Activated CD4-positive, alpha-beta T cell treated with anti-CD3 and anti-CD28 coated beads for 36 hours (primary cell): ENCODE results near the gene MED16. TPM values are rescaled to one million over a fixed set of nuclear protein-coding genes. Genes with fewer than 3 reads are reported as not detected.
"Not testable (repeated sequence)": the region's sequence is repeated elsewhere in the genome, so short reads cannot be mapped to it uniquely, and the experiment has no call there.

Source experiments
- ATAC-seq: fragments of 200-7000 bp; cut with Tn5 transposase; one replicate; pipeline ENCODE4 v1.10.0; 2021; ENCODE audit warnings: mild to moderate bottlenecking, moderate library complexity
- CTCF ChIA-PET: fragments of 350-600 bp; sonication (Branson Sonifier 250); formaldehyde crosslinking; loops from one replicate; lab custom pipeline; 2021; ENCODE audit warnings: antibody characterized with exemption; lab: Charles Lee
- POLR2A ChIA-PET: fragments of 350-600 bp; sonication (Branson Sonifier 250); formaldehyde crosslinking; loops from one replicate; lab custom pipeline; 2021; ENCODE audit warnings: antibody characterized with exemption, inconsistent platforms; lab: Charles Lee
- DNase-seq: peaks from one replicate; pipeline ENCODE4 v3.0.0-alpha.2; 2020
- H3K27ac Mint-ChIP-seq: one replicate; pipeline ENCODE4 v1.8.0; 2021; ENCODE audit warnings: mixed read lengths
- H3K27me3 Mint-ChIP-seq: one replicate; pipeline ENCODE4 v1.8.0; 2021; ENCODE audit warnings: mixed read lengths
- H3K36me3 Mint-ChIP-seq: one replicate; pipeline ENCODE4 v1.8.0; 2021; ENCODE audit warnings: low read depth, mixed read lengths
- H3K4me1 Mint-ChIP-seq: one replicate; pipeline ENCODE4 v1.8.0; 2021; ENCODE audit warnings: mixed read lengths
- H3K4me3 Mint-ChIP-seq: one replicate; pipeline ENCODE4 v1.8.0; 2021; ENCODE audit warnings: mild to moderate bottlenecking, moderate library complexity, mixed read lengths
- H3K9me3 Mint-ChIP-seq: one replicate; pipeline ENCODE4 v1.8.0; 2021; ENCODE audit warnings: low read depth, mixed read lengths
- intact Hi-C, 2 experiments: fragments of 100-400 bp; cut with DNase I in 1 of 2; cut with micrococcal nuclease in 1 of 2; formaldehyde crosslinking; loops; one replicate each; pipeline versions ENCODE4 v1.14.2 to v1.15.1; 2022 to 2024; cut with DNase I, micrococcal nuclease
- total RNA-seq, 2 experiments: library from RNA; stranded (reverse); gene quantifications; one replicate each; pipeline ENCODE4 v1.2.3, GENCODE V29; 2021

Gene MED16
- total RNA-seq, 2 experiments from 2014 or later = 52.6 to 70.3 TPM

DNA sequence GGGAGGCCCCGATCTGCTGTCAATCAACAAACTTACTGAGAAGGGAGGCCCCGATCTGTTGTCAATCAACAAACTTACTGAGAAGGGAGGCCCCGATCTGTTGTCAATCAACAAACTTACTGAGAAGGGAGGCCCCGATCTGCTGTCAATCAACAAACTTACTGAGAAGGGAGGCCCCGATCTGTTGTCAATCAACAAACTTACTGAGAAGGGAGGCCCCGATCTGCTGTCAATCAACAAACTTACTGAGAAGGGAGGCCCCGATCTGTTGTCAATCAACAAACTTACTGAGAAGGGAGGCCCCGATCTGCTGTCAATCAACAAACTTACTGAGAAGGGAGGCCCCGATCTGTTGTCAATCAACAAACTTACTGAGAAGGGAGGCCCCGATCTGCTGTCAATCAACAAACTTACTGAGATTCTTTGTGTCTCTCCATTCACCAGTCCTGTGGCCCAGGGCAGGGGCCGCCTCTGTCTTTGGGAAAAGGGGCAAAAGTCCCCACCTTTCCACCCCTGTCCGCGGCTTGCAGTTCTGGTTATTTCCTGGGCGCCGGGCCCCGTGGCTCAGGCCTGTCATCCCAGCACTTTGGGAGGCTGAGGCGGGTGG is 39.3 kb downstream of the MED16 start:
- H3K27me3 Mint-ChIP-seq = peaks cover 13% of the 10 kb centered on the region
- intact Hi-C loops = loop anchor here in 1 of 2 experiments (10.0 kb wide), 1 partner anchor 79 kb away; no protein-coding TSS in a partner anchor
- POLR2A ChIA-PET, ATAC-seq, H3K4me1 Mint-ChIP-seq, H3K9me3 Mint-ChIP-seq, H3K27ac Mint-ChIP-seq, DNase-seq, H3K36me3 Mint-ChIP-seq, H3K4me3 Mint-ChIP-seq: not testable (repeated sequence)
- CTCF ChIA-PET = interaction anchor here (0.7 kb wide), 1 partner anchor 30 kb away, joined by 3 read pairs; no protein-coding TSS in a partner anchor

GRCh38 chr19:853014-853585 is 39.9 kb downstream of the MED16 start:
- ATAC-seq (no peak), DNase-seq (no peak)
- intact Hi-C loops = loop anchor here in 1 of 2 experiments (10.0 kb wide), 1 partner anchor 78 kb away; no protein-coding TSS in a partner anchor
- Mint-ChIP-seq H3K4me3 (no peak overlapping the region), H3K9me3 (no peaks in the 10 kb centered on the region), H3K27me3 (peaks cover 16% of the 10 kb centered on the region), H3K36me3 (no peaks in the 10 kb centered on the region), H3K4me1 (no peaks in the 10 kb centered on the region), H3K27ac (no peak overlapping the region)
- CTCF ChIA-PET = no interaction called here
- POLR2A ChIA-PET = no interaction called here

DNA sequence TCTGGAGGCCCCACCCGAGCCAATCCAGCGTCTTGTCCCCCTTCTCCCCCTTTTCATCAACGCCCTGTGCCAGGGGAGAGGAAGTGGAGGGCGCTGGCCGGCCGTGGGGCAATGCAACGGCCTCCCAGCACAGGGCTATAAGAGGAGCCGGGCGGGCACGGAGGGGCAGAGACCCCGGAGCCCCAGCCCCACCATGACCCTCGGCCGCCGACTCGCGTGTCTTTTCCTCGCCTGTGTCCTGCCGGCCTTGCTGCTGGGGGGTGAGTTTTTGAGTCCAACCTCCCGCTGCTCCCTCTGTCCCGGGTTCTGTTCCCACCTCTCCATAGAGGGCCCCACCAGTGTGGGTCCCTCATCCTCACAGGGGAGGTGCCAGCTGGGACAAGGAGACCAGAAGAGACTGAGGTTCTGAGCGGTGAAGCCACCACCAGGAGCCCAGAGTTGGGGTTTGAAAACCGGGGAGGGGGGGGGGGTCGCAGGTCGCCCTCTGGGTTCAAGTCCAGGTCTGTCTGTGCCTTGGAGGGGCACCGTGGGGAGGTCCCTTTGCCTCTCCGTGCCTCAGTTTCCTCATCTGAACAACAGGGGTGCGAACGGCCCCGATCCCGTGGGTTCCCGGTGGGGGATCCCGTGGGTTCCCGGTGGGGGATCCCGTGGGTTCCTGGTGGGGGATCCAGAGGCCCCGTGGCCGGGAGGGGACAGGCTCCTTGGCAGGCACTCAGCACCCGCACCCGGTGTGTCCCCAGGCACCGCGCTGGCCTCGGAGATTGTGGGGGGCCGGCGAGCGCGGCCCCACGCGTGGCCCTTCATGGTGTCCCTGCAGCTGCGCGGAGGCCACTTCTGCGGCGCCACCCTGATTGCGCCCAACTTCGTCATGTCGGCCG is 40.6 kb downstream of the MED16 start, which contains the start of gene ELANE:
TSS of gene ELANE (plus strand) at position 168 of the 878 bp plus-strand sequence. CDS start at position 194, 26 bp downstream.
- intact Hi-C loops = loop anchor here in 1 of 2 experiments (10.0 kb wide), 1 partner anchor 78 kb away; no protein-coding TSS in a partner anchor
- no peaks in the 10 kb centered on the region for H3K36me3 Mint-ChIP-seq
- DNase-seq (no peak), ATAC-seq (no peak)
- no peak within 1 kb of the TSS for H3K4me3 Mint-ChIP-seq
- CTCF ChIA-PET = no interaction called here
- H3K27me3 Mint-ChIP-seq = peaks cover 15% of the 10 kb centered on the region
- H3K9me3 Mint-ChIP-seq = no peaks in the 10 kb centered on the region
- H3K4me1 Mint-ChIP-seq = no peaks in the 10 kb centered on the region
- POLR2A ChIA-PET = no interaction called here
- H3K27ac Mint-ChIP-seq = no peak within 1 kb of the TSS

DNA sequence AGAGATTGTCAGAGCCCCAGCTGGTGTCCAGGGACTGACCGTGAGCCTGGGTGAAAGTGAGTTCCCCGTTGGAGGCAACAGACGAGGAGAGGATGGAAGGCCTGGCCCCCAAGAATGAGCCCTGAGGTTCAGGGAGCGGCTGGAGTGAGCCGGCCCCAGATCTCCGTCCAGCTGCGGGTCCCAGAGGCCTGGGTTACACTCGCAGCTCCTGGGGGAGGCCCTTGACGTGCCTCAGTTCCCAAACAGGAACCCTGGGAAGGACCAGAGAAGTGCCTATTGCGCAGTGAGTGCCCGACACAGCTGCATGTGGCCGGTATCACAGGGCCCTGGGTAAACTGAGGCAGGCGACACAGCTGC is 42.0 kb downstream of the MED16 start:
- Mint-ChIP-seq H3K27me3 (peaks cover 20% of the 10 kb centered on the region), H3K9me3 (no peaks in the 10 kb centered on the region), H3K4me1 (no peaks in the 10 kb centered on the region), H3K4me3 (no peak overlapping the region), H3K36me3 (no peaks in the 10 kb centered on the region), H3K27ac (no peak overlapping the region)
- intact Hi-C loops = loop anchor here in 1 of 2 experiments (10.0 kb wide), 1 partner anchor 76 kb away; no protein-coding TSS in a partner anchor
- ATAC-seq = no peak
- POLR2A ChIA-PET = no interaction called here
- CTCF ChIA-PET = no interaction called here
- no peak for DNase-seq

DNA sequence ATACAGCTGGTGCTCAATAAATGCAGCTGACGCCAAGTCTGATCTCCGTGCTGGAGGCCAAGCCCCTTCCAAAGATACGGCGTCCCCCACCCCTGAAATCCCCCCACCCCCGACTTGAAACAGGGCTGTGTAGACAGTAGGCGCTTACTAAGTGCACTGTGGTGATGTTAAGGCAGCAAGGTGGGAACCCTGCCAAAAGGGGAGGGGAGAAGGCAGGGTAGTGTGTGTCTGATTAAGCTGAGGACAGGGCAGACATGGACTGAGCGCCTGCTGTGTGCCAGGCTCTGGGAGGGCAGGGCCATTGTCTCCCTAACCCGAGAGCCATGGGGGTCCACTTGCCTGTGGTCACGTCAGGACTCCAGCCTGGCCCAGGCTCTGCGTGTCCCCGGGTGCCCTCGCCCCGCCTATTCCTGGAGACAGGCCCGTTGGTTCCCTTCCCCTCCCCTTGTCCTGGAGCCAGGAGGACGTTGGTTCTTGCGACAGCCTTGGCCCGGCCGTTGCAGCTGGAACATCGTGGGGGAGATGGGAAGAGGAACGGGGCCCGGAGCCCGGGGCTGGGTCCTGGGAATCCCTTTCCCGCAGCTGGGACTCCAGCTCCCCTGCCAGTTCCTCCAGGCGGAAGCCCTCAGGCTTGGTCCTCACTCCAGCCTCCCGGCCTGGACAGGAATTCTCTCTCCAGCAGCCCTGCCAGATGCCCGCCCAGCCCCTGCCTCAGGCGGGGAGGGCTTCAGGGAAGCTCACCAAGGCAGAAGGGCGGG is 42.6 kb downstream of the MED16 start:
- H3K4me3 Mint-ChIP-seq = no peak overlapping the region
- ChIA-PET CTCF (no interaction called here), POLR2A (no interaction called here)
- no peak overlapping the region for H3K27ac Mint-ChIP-seq
- peaks cover 24% of the 10 kb centered on the region for H3K27me3 Mint-ChIP-seq
- intact Hi-C loops = loop anchor here in 1 of 2 experiments (10.0 kb wide), 1 partner anchor 76 kb away; no protein-coding TSS in a partner anchor
- H3K4me1 Mint-ChIP-seq = no peaks in the 10 kb centered on the region
- H3K9me3 Mint-ChIP-seq = no peaks in the 10 kb centered on the region
- ATAC-seq = no peak
- H3K36me3 Mint-ChIP-seq = no peaks in the 10 kb centered on the region
- DNase-seq = peak; percentile 53

DNA sequence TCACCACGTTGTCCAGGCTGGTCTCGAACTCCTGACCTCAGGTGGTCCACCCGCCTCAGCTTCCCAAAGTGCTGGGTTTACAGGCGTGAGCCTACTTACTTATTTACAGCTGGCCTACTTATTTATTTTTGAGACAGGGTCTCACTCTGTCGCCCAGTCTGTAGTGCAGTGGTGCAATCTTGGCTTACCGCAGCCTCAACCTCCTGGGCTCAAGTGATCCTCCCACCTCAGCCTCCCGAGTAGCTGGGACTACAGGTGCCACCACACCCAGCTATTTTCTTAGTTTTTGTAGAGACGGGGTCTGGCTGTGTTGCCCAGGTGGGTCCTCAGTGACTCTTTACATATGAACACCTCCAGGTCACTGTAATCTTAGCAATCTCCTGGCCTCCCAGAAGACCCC is 43.8 kb downstream of the MED16 start:
- POLR2A ChIA-PET = not testable (repeated sequence)
- CTCF ChIA-PET = interaction anchor here (0.9 kb wide), 1 partner anchor 14 kb away, joined by 4 read pairs; no protein-coding TSS in a partner anchor

GRCh38 chr19:848386-848921 is 44.5 kb downstream of the MED16 start:
- POLR2A ChIA-PET = no interaction called here
- intact Hi-C loops = no loop called here
- H3K4me3 Mint-ChIP-seq = no peak overlapping the region
- CTCF ChIA-PET = interaction anchor here (0.9 kb wide), 1 partner anchor 15 kb away, joined by 4 read pairs; no protein-coding TSS in a partner anchor
- no peaks in the 10 kb centered on the region for H3K36me3 Mint-ChIP-seq
- H3K27me3 Mint-ChIP-seq = peaks cover 31% of the 10 kb centered on the region
- ATAC-seq (no peak), DNase-seq (no peak)
- H3K27ac Mint-ChIP-seq = no peak overlapping the region
- peaks cover 3% of the 10 kb centered on the region for H3K4me1 Mint-ChIP-seq
- H3K9me3 Mint-ChIP-seq = no peaks in the 10 kb centered on the region

More for the DNA sequence above, 43.8 kb downstream of the MED16 start:
- H3K27me3 Mint-ChIP-seq = peaks cover 31% of the 10 kb centered on the region
- ATAC-seq, intact Hi-C loops, H3K4me3 Mint-ChIP-seq, H3K36me3 Mint-ChIP-seq, H3K9me3 Mint-ChIP-seq, H3K27ac Mint-ChIP-seq, DNase-seq, H3K4me1 Mint-ChIP-seq: not testable (repeated sequence)

- intact Hi-C loops = no loop called here
- DNase-seq (no peak), ATAC-seq (no peak)
- H3K36me3 Mint-ChIP-seq = no peaks in the 10 kb centered on the region
- H3K27ac Mint-ChIP-seq = no peak overlapping the region
- H3K9me3 Mint-ChIP-seq = no peaks in the 10 kb centered on the region
- H3K27me3 Mint-ChIP-seq = peaks cover 37% of the 10 kb centered on the region
- no peak overlapping the region for H3K4me3 Mint-ChIP-seq
- CTCF ChIA-PET = no interaction called here
- POLR2A ChIA-PET = interaction anchor here (0.7 kb wide), 1 partner anchor 621 kb away, joined by 3 read pairs; no protein-coding TSS in a partner anchor
- peaks cover 3% of the 10 kb centered on the region for H3K4me1 Mint-ChIP-seq
These were observed 47.1 kb downstream of the MED16 start for GRCh38 chr19:845707-846521.

GRCh38 chr19:844546-844971 is 48.4 kb downstream of the MED16 start:
- H3K36me3 Mint-ChIP-seq = no peaks in the 10 kb centered on the region
- H3K27ac Mint-ChIP-seq = no peak overlapping the region
- H3K4me1 Mint-ChIP-seq = peaks cover 3% of the 10 kb centered on the region
- H3K9me3 Mint-ChIP-seq = no peaks in the 10 kb centered on the region
- ChIA-PET POLR2A (no interaction called here), CTCF (no interaction called here)
- DNase-seq = no peak
- peaks cover 31% of the 10 kb centered on the region for H3K27me3 Mint-ChIP-seq
- no peak overlapping the region for H3K4me3 Mint-ChIP-seq
- no peak for ATAC-seq
- intact Hi-C loops = loop anchor here in 1 of 2 experiments (5.0 kb wide), 1 partner anchor 72 kb away; no protein-coding TSS in a partner anchor
